Measurements from ENCODE around the gene SMAD3.

SMAD3 gene

GRCh38 chr15:67212684-67213367 lies 147.4 kb downstream of the SMAD3 start:
- no CpG with 5 or more reads among the region's 4 CpGs for WGBS (ENCODE audit: extremely low coverage, insufficient coverage, low lambda C conversion rate)
- H3K4me2 ChIP-seq (ENCODE audit: low read length): no peak overlapping the region
- H2BK5ac ChIP-seq (ENCODE audit: low read length): no peak overlapping the region
- no peak overlapping the region for H2BK120ac ChIP-seq (ENCODE audit: low read depth, low read length)
- no peaks in the 10 kb centered on the region for H3K27me3 ChIP-seq (ENCODE audit: insufficient read depth, low read length, poor library complexity)
- no peak for DNase-seq
- no peak overlapping the region for H3K27ac ChIP-seq (ENCODE audit: low read depth, low read length)
- H3K36me3 ChIP-seq (ENCODE audit: control insufficient read depth, insufficient read depth, low read length): no peaks in the 10 kb centered on the region
- no peaks in the 10 kb centered on the region for H3K4me1 ChIP-seq (ENCODE audit: control insufficient read depth, low read depth, low read length)
- no peak overlapping the region for H2AK5ac ChIP-seq (ENCODE audit: low read length)
- H4K5ac ChIP-seq (ENCODE audit: low read length): no peak overlapping the region
- H3K18ac ChIP-seq (ENCODE audit: low read length): no peak overlapping the region
- no peak overlapping the region for H3K9ac ChIP-seq (ENCODE audit: low read length)
- H3K79me2 ChIP-seq (ENCODE audit: control insufficient read depth, insufficient read depth, low read length): no peaks in the 10 kb centered on the region
- no peak overlapping the region for H4K8ac ChIP-seq (ENCODE audit: low read depth, low read length)
- no peak overlapping the region for H3K23ac ChIP-seq (ENCODE audit: low read length)
- H3K56ac ChIP-seq (ENCODE audit: low read length): no peak overlapping the region
- H2BK15ac ChIP-seq (replicated peaks; ENCODE audit: low read depth): no peak overlapping the region
- no peak overlapping the region for H3K4me3 ChIP-seq (ENCODE audit: low read length)
- peaks cover 2% of the 10 kb centered on the region for H3K79me1 ChIP-seq (ENCODE audit: low read length)
- H3K4ac ChIP-seq (ENCODE audit: low read depth, low read length): no peak overlapping the region

GRCh38 chr15:67215102-67215501 lies 149.7 kb downstream of the SMAD3 start:
- H3K4me1 ChIP-seq (ENCODE audit: control insufficient read depth, low read depth, low read length): no peaks in the 10 kb centered on the region
- H3K27ac ChIP-seq (ENCODE audit: low read depth, low read length): no peak overlapping the region
- no peak overlapping the region for H2AK5ac ChIP-seq (ENCODE audit: low read length)
- no peaks in the 10 kb centered on the region for H3K36me3 ChIP-seq (ENCODE audit: control insufficient read depth, insufficient read depth, low read length)
- peaks cover 2% of the 10 kb centered on the region for H3K79me1 ChIP-seq (ENCODE audit: low read length)
- H2BK15ac ChIP-seq (replicated peaks; ENCODE audit: low read depth): no peak overlapping the region
- WGBS (ENCODE audit: extremely low coverage, insufficient coverage, low lambda C conversion rate): 100% methylated on average over 2 of the region's 6 CpGs
- DNase-seq: no peak
- no peak overlapping the region for H3K23ac ChIP-seq (ENCODE audit: low read length)
- H3K27me3 ChIP-seq (ENCODE audit: insufficient read depth, low read length, poor library complexity): no peaks in the 10 kb centered on the region
- H3K79me2 ChIP-seq (ENCODE audit: control insufficient read depth, insufficient read depth, low read length): no peaks in the 10 kb centered on the region
- H3K9ac ChIP-seq (ENCODE audit: low read length): no peak overlapping the region
- H3K4ac ChIP-seq (ENCODE audit: low read depth, low read length): no peak overlapping the region
- H4K5ac ChIP-seq (ENCODE audit: low read length): no peak overlapping the region
- H2BK5ac ChIP-seq (ENCODE audit: low read length): no peak overlapping the region
- H2BK120ac ChIP-seq (ENCODE audit: low read depth, low read length): no peak overlapping the region
- H3K56ac ChIP-seq (ENCODE audit: low read length): no peak overlapping the region
- H3K4me3 ChIP-seq (ENCODE audit: low read length): no peak overlapping the region
- H4K8ac ChIP-seq (ENCODE audit: low read depth, low read length): no peak overlapping the region
- H3K18ac ChIP-seq (ENCODE audit: low read length): no peak overlapping the region
- H3K4me2 ChIP-seq (ENCODE audit: low read length): no peak overlapping the region

GRCh38 chr15:67216859-67217258 lies 151.5 kb downstream of the SMAD3 start:
- Histone ChIP-seq H3K36me3 (ENCODE audit: control insufficient read depth, insufficient read depth, low read length) (no peaks in the 10 kb centered on the region), H3K27ac (ENCODE audit: low read depth, low read length) (no peak overlapping the region), H3K18ac (ENCODE audit: low read length) (no peak overlapping the region), H3K79me2 (ENCODE audit: control insufficient read depth, insufficient read depth, low read length) (no peaks in the 10 kb centered on the region), H3K27me3 (ENCODE audit: insufficient read depth, low read length, poor library complexity) (no peaks in the 10 kb centered on the region), H3K79me1 (ENCODE audit: low read length) (peaks cover 2% of the 10 kb centered on the region), H4K8ac (ENCODE audit: low read depth, low read length) (no peak overlapping the region), H3K4me3 (ENCODE audit: low read length) (no peak overlapping the region), H4K5ac (ENCODE audit: low read length) (no peak overlapping the region), H3K4me1 (ENCODE audit: control insufficient read depth, low read depth, low read length) (no peaks in the 10 kb centered on the region), H2BK5ac (ENCODE audit: low read length) (no peak overlapping the region), H3K4me2 (ENCODE audit: low read length) (no peak overlapping the region), H3K56ac (ENCODE audit: low read length) (no peak overlapping the region), H3K23ac (ENCODE audit: low read length) (no peak overlapping the region), H3K4ac (ENCODE audit: low read depth, low read length) (no peak overlapping the region), H2BK120ac (ENCODE audit: low read depth, low read length) (no peak overlapping the region), H2BK15ac (replicated peaks; ENCODE audit: low read depth) (no peak overlapping the region), H3K9ac (ENCODE audit: low read length) (no peak overlapping the region), H2AK5ac (ENCODE audit: low read length) (no peak overlapping the region)
- no peak for DNase-seq

GRCh38 chr15:67218428-67218827 lies 153.0 kb downstream of the SMAD3 start:
- H3K27ac ChIP-seq (ENCODE audit: low read depth, low read length): no peak overlapping the region
- no peak overlapping the region for H3K4ac ChIP-seq (ENCODE audit: low read depth, low read length)
- no peaks in the 10 kb centered on the region for H3K27me3 ChIP-seq (ENCODE audit: insufficient read depth, low read length, poor library complexity)
- no peaks in the 10 kb centered on the region for H3K4me1 ChIP-seq (ENCODE audit: control insufficient read depth, low read depth, low read length)
- H2BK15ac ChIP-seq (replicated peaks; ENCODE audit: low read depth): no peak overlapping the region
- H3K79me1 ChIP-seq (ENCODE audit: low read length): peaks cover 2% of the 10 kb centered on the region
- H3K4me2 ChIP-seq (ENCODE audit: low read length): no peak overlapping the region
- H3K18ac ChIP-seq (ENCODE audit: low read length): no peak overlapping the region
- H4K5ac ChIP-seq (ENCODE audit: low read length): no peak overlapping the region
- H3K9ac ChIP-seq (ENCODE audit: low read length): no peak overlapping the region
- no peaks in the 10 kb centered on the region for H3K36me3 ChIP-seq (ENCODE audit: control insufficient read depth, insufficient read depth, low read length)
- no peak overlapping the region for H3K23ac ChIP-seq (ENCODE audit: low read length)
- no peak overlapping the region for H3K4me3 ChIP-seq (ENCODE audit: low read length)
- no peak overlapping the region for H3K56ac ChIP-seq (ENCODE audit: low read length)
- no peak for DNase-seq
- H4K8ac ChIP-seq (ENCODE audit: low read depth, low read length): no peak overlapping the region
- no peak overlapping the region for H2AK5ac ChIP-seq (ENCODE audit: low read length)
- H2BK120ac ChIP-seq (ENCODE audit: low read depth, low read length): no peak overlapping the region
- H2BK5ac ChIP-seq (ENCODE audit: low read length): no peak overlapping the region
- H3K79me2 ChIP-seq (ENCODE audit: control insufficient read depth, insufficient read depth, low read length): no peaks in the 10 kb centered on the region

- H3K9ac ChIP-seq (ENCODE audit: low read length): no peak overlapping the region
- H2BK120ac ChIP-seq (ENCODE audit: low read depth, low read length): no peak overlapping the region
- H4K5ac ChIP-seq (ENCODE audit: low read length): no peak overlapping the region
- H3K27me3 ChIP-seq (ENCODE audit: insufficient read depth, low read length, poor library complexity): no peaks in the 10 kb centered on the region
- H3K4me1 ChIP-seq (ENCODE audit: control insufficient read depth, low read depth, low read length): no peaks in the 10 kb centered on the region
- H3K18ac ChIP-seq (ENCODE audit: low read length): no peak overlapping the region
- no peak overlapping the region for H2BK15ac ChIP-seq (replicated peaks; ENCODE audit: low read depth)
- no CpG with 5 or more reads among the region's 2 CpGs for WGBS (ENCODE audit: extremely low coverage, insufficient coverage, low lambda C conversion rate)
- no peak overlapping the region for H4K8ac ChIP-seq (ENCODE audit: low read depth, low read length)
- no peak overlapping the region for H2BK5ac ChIP-seq (ENCODE audit: low read length)
- no peak overlapping the region for H2AK5ac ChIP-seq (ENCODE audit: low read length)
- no peak overlapping the region for H3K4me3 ChIP-seq (ENCODE audit: low read length)
- no peak overlapping the region for H3K23ac ChIP-seq (ENCODE audit: low read length)
- no peak overlapping the region for H3K56ac ChIP-seq (ENCODE audit: low read length)
- no peak for DNase-seq
- H3K4ac ChIP-seq (ENCODE audit: low read depth, low read length): no peak overlapping the region
- H3K27ac ChIP-seq (ENCODE audit: low read depth, low read length): no peak overlapping the region
- peaks cover 2% of the 10 kb centered on the region for H3K79me1 ChIP-seq (ENCODE audit: low read length)
- no peaks in the 10 kb centered on the region for H3K36me3 ChIP-seq (ENCODE audit: control insufficient read depth, insufficient read depth, low read length)
- H3K79me2 ChIP-seq (ENCODE audit: control insufficient read depth, insufficient read depth, low read length): no peaks in the 10 kb centered on the region
- no peak overlapping the region for H3K4me2 ChIP-seq (ENCODE audit: low read length)
Observed at GRCh38 chr15:67219288-67219687, 153.9 kb downstream of the SMAD3 start.

- H3K27me3 ChIP-seq (ENCODE audit: insufficient read depth, low read length, poor library complexity): no peaks in the 10 kb centered on the region
- H4K8ac ChIP-seq (ENCODE audit: low read depth, low read length): no peak overlapping the region
- H2BK15ac ChIP-seq (replicated peaks; ENCODE audit: low read depth): no peak overlapping the region
- H3K23ac ChIP-seq (ENCODE audit: low read length): no peak overlapping the region
- H3K79me1 ChIP-seq (ENCODE audit: low read length): no peaks in the 10 kb centered on the region
- no peak overlapping the region for H4K5ac ChIP-seq (ENCODE audit: low read length)
- H3K56ac ChIP-seq (ENCODE audit: low read length): no peak overlapping the region
- no peak overlapping the region for H3K27ac ChIP-seq (ENCODE audit: low read depth, low read length)
- H3K9ac ChIP-seq (ENCODE audit: low read length): no peak overlapping the region
- no peak overlapping the region for H3K4me2 ChIP-seq (ENCODE audit: low read length)
- H3K4ac ChIP-seq (ENCODE audit: low read depth, low read length): no peak overlapping the region
- H3K18ac ChIP-seq (ENCODE audit: low read length): no peak overlapping the region
- no peaks in the 10 kb centered on the region for H3K36me3 ChIP-seq (ENCODE audit: control insufficient read depth, insufficient read depth, low read length)
- DNase-seq: no peak
- H3K79me2 ChIP-seq (ENCODE audit: control insufficient read depth, insufficient read depth, low read length): no peaks in the 10 kb centered on the region
- no peak overlapping the region for H3K4me3 ChIP-seq (ENCODE audit: low read length)
- no peaks in the 10 kb centered on the region for H3K4me1 ChIP-seq (ENCODE audit: control insufficient read depth, low read depth, low read length)
- no peak overlapping the region for H2BK120ac ChIP-seq (ENCODE audit: low read depth, low read length)
- no peak overlapping the region for H2BK5ac ChIP-seq (ENCODE audit: low read length)
- H2AK5ac ChIP-seq (ENCODE audit: low read length): no peak overlapping the region
- no CpG with 5 or more reads among the region's 3 CpGs for WGBS (ENCODE audit: extremely low coverage, insufficient coverage, low lambda C conversion rate)
Observed at GRCh38 chr15:67224889-67225288, 159.5 kb downstream of the SMAD3 start.

All from mesendoderm (in vitro differentiated cells).